Activated CD4-positive, alpha-beta T cell treated with anti-CD3 and anti-CD28 coated beads for 48 hours (primary cell): ENCODE results near the gene PLXNA4.

Experiments
- DNase-seq: peaks from one replicate; pipeline ENCODE4 v3.0.0-alpha.2; 2020

PLXNA4 gene

DNA sequence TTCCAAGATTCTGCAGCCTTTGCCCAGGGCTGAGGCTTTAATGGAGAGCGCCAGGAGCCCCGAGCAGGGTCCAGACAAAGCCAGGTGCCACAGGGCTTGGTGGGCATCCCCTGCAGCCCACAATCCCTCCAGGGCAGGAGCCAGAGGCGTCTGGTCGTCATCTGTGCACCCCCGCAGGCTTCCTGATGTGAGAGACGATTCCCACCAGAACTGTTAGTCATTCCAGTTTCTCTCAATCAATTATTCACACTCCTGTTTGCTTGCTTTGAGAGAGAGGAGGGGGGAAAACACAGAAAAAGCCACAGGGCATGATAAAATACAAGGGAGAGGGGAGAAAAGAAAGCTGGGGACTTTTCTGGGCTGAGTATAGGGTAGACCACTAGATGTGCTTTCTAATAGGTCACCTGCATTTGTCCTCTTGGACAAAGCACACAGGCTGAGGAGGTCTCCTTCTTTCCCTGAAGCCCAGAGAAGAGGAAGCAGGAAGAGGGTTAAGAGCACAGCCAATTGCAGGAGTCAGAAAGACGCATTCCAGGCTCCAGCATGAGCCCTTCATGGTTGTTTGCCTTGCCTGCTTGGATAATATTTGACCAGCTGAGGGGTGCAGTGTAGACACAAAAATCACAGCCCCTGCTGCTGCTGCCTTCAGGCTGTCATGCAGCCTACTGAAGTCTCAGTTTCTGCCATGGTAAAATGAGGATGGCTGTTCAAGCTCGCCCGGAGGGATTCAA lies 194.4 kb downstream of the PLXNA4 start:
- DNase-seq: no peak

DNA sequence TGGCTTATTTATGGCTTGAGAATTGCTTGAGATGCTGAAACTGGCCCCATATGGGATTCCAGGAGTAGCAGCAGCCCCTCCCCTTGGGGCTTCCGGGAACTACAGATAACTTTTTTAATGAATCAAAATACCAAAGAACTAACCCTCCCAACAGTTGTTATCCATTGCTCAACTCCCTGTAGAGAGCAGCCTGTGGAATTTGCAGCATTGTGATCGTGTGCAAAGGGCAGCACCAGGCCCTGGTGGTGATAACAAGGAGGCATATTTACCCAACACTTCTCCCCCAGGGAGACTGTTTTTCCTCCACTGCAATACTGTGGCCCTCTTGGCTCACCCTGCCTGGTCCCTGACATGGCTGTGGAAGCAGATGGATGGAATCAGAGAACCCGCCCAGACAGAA lies 196.2 kb downstream of the PLXNA4 start:
- DNase-seq: no peak

DNA sequence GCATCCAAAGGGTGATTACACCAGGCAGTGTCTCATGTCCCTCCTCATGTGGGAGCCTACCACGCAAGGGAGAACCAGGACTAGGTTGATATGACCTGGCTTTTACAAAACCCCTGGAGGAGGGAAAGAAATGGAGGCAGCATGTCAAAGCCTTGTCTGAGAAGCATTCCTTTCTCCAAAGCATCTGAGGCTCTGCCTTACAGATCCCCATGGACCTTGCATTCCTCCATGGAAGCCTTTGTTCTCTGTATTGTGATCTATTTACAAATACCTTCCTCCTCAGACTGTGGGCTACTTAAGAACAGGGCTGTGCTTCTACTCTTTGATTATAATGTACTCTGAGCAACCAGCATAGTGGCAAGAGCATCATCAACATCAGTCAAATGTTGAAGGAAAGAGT lies 197.0 kb downstream of the PLXNA4 start:
- no peak for DNase-seq

DNA sequence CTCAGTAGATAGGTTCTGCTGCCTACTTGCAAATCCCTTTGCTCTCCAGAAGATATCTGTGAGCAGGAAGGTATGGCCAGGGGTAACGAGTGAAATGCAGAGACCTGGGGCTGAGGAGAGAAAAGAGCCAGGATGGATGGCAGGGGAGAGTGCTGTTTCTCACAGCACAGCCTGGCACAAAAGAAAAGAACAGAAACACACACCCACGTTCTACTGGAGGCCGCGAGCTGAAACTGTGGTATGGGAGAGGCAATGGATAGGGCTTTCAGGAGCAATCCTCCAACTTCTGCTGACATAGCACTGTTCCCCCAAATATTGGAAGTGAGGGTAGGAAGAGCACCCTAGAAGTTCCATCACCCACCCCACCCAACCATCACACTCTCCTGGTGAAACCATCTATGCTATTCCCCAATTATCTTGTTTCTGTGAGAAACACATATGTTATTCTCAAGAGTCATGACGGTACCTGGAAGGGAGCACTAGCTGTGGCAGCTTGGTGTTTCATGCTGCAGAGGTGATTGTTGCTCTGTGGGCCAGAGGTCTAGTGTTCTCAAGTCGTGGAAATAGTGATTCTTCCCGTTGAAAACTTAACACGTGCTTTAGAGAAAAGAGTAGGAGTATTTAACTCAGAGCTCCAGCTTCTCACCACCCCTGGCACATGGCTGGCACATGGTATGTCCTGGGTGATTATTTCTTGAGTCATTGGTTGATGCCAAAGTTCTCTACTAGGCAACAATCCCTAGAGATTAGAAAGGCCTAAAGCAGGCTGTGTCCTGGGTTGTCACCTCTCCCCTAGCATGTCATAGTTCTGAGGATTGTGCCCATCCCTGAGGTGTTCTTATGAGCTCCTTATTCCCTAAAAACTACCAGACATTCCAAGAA lies 198.3 kb downstream of the PLXNA4 start:
- DNase-seq: no peak

DNA sequence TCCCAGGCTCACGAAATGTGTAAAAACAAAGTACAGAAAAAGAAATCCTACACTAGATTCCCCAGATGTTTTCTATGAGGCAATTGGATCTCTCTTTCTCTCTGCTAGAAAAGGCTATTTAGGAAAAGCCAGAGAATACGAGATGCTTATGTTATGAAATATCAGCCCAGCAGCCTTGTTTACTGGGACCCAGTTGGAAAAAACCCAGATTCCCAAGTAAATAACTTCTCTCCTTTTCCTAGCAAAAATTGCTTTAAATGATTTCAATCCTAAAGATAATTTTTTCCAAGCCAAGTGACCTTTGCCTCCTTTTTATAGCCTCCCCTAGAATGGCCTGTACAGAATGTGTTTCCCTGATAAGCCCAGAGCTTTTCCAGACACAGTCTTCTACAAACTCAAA lies 199.3 kb downstream of the PLXNA4 start:
- no peak for DNase-seq

DNA sequence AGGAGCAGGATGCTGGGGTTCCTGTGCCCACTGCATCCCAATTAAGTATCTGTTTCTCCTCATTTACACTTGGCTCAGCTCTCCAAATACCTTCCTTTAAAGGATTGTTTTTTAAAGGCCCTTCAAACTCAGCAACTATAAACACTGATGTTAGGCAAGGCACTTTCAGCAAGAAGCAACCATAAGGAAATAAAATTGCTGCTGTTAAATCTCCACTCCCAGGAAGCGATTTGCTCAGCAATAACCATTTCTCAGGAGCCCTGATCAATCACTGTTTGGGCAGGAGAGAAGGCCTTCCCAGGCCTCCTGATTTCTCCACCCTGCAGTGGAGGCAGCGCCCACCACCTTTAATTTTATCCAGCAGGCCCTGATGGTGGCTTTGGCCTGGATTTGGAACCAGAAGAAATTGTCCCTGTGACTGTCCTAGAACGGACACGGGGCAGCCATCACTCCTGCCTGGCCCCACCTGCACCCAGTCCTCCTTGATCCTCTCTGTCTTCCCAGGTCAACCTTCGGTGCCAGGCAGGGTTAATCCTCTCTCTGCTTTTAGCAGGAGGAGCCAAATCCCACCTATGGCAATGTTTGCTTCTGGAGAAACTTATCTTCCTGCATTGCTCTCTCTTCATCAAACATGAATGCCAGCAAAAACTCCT lies 199.8 kb downstream of the PLXNA4 start:
- DNase-seq: no peak

DNA sequence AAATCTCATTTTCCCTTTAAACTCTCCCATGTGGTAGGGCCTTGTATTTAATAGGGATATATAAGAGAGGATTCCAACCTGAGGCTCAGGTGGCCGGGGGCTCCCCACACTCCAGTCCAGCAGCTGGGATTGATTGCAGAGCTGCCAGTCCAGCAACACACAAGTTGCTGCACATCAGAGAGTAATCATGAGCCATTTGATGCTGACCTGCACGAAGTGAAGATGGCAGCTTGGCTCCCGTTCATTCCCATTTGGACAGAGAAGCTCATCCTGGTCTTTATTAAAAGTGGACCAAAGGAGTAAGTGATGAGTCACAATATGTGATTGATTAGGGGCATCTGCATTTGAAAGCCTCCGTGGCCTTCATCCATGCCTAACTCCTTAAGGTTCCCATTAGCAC lies 202.4 kb downstream of the PLXNA4 start:
- no peak for DNase-seq

DNA sequence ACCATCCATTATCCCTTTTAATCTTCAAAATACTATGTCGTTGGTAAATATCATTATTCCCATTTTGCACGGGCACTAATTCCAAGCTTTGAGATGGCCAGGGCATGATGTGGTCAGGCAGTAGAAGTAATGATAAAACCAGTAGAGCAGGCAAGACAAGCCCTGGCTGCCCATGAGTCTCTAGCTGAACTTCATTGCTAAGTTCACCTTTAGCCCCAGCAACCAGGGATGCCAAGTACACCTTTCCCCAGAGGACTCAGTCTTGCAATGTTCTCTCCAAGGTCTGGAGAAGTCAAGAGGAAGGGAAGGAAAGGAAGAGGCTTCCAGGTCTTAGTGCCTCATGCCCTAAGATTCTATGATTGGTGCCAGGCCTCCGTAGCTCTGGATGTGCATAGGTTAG lies 203.2 kb downstream of the PLXNA4 start:
- no peak for DNase-seq

DNA sequence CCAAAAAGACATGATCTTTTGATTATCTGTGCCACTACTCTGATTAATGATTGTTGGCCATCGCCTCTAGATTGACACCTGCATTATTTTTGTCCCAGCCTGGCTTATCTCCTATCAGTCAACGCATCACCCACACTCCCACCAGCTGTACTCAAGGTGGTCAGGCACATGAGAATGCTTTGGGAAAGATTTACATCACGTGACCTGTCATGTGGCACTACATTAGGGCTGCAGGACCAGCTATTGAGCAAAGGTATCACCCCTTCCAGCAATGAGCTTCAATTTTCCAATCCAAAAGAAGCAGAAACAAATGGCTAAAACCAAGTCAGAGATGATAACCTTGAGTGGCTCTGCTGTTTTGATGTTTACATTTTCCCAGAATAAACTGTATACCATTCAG lies 204.3 kb downstream of the PLXNA4 start:
- no peak for DNase-seq

DNA sequence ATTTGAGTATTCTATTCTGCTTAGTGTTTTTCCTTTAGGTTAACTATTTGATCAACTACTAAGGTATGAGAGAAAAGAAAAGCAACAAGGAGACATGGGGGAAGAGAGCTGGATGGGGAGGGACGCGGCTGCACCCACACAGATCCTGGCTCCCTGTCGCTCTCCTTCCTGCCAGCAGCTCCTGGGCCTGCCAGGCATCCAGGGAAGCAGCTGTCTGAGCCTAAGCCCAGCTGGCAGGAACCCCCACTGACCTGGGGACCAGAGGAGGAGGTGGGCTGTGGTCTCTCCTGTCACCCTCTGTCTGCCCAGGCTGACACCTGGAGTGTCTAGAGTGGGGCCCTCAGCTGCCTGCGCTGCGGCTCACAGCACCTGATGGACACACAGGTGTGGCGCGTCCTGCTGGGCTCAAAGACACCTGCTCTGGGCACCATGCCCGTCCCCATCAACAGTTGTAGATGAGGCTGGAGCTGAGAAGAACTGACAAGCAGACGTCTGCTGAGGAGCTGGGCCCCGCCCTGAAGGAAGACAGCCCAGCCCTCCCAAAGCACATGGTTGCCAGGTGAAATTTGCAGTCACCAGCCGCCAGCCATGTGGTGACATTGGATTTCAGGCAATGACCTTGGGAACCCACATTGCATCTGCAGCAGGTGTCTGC lies 207.9 kb downstream of the PLXNA4 start:
- no peak for DNase-seq

DNA sequence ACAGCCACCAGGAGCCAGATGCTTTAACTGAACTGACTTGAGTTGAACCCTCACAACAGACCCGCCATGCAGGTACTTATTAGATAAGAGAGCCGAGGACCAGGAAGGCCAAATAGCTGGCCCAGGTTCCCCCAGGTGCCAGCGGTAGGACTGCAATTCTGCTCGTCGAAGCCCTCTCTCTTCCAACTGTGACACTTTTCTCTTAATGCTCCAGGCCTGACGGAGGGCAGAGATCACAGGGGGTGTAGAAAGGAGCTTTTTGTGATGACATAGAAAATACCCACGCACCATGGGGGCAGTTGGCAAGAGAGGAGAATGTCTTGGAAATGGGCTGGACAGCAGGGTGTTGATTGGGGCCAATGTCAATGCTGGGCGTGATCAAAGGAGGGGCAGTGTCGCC lies 208.5 kb downstream of the PLXNA4 start:
- no peak for DNase-seq

DNA sequence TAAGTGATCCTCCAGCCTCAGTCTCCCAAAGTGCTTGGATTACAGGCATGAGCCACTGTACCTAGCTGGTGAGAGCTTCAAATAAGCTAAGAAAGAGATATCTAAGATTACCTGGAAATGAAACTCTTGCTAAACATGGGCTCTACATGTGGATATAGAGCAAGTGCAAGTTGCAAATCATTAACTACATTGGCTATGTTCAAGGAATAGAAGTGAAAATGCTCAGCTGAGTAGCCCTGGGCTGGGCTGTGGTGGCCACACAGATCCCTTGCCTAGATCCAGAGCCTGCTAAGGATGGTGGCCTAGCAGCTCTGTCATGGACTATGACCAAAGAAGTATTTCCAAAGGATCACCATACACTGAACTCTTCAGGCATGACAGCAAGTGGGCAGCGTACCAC lies 209.3 kb downstream of the PLXNA4 start:
- DNase-seq: no peak

DNA sequence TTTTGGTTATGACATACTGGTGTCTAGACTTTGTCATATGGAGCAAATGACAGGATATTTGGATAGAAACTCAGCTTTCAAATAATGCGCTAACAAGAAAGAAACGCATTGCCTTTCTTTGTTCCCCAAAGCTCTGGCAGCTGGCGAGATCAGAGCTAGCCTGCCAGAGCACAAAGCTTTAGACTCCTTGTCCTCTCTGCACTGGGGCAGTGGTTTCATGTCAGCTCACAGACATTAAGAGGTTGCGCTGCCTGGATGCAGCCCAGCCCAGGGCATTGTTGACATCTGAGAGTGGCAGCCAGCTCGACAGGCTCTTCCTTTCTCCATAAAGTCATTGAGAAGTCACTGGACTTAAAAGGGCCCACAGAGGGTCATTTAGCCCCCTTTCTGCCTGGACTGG lies 212.0 kb downstream of the PLXNA4 start:
- DNase-seq: no peak

DNA sequence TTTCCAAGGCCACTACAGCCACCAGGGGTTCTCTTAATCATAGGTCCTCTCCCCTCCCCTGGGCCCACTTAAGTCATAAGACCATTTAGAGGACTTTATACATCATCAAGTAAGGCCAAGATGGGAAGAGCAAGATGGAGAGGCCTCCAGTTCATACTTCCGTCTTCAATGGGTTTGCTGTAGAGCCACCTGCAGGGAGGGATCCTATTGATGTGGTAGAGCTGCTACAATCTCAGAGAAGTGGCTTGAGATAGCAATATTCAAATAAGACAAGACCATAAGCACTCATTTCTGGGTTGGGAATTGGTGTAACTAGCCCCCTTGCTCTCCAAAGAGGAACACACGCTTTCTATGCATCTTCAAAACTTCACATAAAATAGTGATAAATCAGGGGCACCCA lies 214.2 kb downstream of the PLXNA4 start:
- DNase-seq: no peak

DNA sequence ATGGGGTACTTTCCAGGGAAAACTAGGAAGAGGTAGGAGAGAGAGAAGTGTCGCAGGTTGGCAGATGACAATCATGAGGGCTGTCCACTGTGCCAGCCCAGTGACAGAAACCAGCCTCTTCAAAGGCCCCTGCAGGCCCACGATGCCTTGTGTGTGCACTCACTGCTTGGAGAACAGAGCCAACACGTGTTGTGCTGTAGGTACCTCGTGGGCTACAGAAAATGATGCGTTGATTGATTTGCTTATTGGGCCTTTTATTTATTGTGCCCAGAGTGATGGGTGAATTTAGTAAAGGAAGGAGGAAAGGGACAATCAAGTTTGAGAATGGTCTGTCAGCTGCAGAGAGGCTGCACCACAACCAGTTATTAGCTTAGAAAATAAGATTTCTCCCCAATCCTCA lies 215.1 kb downstream of the PLXNA4 start:
- no peak for DNase-seq

DNA sequence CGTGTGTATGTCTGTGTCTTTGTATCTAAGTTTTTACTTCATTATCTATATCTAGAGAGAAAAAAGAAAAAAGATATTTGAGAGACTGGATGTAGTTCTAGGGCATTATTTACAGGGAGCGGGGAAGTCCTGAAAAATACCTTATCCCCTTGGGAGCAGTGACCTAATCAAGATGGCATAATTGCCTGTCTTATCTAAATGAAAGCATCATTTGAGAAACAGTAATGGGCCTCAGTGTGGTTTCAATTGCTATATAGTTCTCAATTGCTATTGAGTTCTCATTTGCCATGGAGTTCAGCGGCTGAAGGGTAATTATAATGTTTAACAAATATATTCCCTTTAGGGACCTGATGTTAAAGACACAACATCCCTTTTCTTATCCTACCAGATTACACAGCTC lies 216.5 kb downstream of the PLXNA4 start:
- DNase-seq: no peak

DNA sequence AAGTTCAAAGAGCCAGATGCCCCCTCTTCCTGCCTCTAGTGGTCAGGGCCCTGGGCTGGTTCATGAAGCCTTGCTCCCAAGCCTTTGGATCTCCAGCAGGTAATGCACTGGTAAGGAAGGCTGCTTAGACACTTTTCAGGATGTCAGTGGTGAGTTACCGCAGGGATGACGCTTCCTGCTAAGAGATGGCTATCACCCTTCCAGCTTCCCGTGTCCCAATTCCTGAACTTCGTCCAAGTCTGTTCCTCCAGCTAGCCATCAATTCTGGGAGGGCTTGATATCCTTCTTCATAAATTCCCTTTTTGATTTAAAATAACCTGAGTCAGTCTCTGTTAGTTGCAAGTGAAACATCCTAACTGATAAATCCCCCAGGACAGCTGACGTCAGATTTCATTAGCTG lies 221.2 kb downstream of the PLXNA4 start:
- no peak for DNase-seq

DNA sequence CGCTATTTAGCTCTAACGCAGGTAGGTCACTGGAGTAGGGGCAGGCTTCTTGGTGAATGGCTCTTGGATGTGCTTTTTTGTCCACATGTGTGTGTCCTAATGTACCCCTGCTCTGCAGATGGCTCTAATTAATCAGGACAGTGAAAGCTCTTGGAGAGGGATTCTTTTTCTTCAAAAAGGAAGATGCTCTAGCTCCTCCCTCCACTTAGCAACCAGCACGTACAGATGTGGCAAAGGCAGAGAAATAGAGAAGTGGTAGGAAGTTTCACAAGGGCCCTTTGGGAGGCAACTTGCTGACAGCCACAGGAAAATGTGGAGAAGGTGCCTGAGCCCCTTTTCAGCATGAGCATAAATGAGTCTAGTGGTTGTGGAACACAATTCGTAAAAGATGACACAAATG lies 221.7 kb downstream of the PLXNA4 start:
- no peak for DNase-seq

DNA sequence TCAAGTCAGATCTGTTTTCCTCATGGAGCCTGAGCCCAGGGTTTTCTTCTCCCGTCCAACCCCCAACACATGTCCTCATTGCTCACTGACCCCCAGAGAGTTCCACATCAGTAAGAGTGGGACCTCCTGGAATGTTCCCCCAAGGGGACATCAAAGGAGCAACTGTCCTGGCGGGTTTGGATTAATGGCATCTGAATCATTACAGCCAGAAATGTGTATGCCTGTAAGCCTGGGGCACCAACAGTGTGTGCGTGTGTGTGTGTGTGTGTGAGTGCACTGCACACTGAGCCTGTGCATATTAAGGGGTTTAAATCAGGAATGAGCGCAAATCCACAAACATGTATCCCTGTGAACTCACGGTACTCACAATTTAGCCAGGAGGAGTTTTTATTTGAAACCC lies 222.3 kb downstream of the PLXNA4 start:
- no peak for DNase-seq

DNA sequence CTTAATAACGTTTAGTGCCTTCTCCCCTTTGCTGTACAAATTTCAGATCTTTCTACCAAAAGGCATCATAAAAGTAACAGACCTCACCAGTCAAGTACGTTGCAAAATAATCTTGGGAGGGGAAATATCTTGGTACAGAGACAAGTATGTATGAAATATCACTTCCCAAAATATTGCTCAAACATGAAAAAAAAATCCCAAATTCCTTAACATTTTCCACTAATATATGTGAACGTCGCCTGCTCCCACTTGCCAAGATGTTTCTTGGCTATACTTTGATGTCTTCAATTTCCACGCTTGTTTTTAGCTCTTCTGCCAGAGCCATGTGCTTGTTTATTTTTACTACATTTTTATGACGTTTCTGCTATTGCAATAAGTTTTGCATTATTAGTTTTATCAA lies 223.5 kb downstream of the PLXNA4 start:
- no peak for DNase-seq

DNA sequence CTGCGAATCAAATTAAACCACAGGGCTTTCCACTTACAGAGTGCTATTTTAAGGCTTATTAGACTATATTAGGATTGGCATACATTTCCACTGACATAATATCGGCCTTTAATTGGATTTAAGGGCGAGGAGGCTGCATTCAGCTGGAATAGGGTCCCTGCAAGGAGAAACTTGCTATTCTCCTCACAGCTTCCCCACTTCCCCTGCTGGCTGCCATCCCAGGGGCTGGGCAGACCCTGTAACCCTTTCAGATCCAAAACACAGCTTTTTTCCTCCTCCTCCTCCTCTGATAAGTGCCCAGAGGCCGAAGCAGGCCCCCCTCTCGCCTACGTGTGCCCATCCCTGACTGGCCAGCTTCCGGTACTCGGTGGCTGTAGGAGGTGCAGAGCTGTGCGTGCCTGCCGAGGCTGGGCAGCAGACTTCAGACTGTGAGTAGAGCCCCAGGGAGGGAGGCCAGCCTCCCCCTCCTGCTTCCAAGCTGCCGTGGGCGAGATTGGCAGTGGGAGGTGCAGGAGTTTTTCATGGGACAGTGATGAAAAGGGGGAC lies 224.2 kb downstream of the PLXNA4 start:
- DNase-seq: no peak

DNA sequence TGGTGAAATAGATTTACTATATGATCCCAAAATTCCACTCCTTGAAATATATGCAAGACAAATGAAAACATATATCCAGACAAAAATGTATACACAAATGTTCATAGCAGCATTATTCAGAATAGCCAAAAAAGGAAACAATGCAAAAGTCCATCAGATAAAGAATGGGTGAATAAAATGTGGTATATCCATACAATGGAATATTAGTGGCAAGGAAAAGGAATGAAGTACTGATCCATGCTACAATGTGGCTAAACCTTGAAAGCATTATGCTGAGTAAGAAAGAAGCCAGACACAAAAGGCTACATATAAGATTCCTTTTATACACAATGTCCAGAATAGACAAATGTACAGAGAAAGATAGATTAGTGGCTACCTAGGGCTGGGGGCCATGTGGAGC lies 225.5 kb downstream of the PLXNA4 start:
- DNase-seq: no peak

DNA sequence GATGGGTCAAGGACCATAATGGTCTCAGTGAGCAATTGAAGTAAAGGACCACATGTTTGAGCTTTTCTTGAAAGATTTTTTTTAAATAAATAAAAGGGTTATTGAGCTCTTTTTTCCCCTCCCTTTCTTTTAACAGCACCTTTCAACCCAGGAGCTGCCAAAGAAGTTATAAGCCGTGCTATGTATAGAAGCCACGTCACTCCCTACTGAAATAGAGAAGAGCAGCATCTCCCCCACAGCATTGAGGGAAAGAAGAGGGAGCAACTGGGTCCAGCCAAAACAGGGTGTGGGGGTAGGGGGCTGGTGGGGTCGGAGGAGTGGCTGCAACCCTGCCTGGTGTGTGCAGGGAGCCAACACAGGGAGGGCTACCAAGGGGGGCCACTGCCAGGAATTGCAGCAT lies 227.2 kb downstream of the PLXNA4 start:
- DNase-seq: no peak
